Cerebellar nuclear complex (tissue), 1 donor: ENCODE results near the gene SPRR2F.

ENCODE experiments used
- DNase-seq, 2 experiments: peaks; one replicate each; lab custom pipeline; 2025; lab: John Stamatoyannopoulos, UW

SPRR2F gene

GRCh38 chr1:153072806-153073726 is 40.2 kb downstream of the SPRR2F start:
- DNase-seq, result no peak

GRCh38 chr1:153071511-153071910 is 41.8 kb downstream of the SPRR2F start, which contains the start of gene SPRR2B:
Gene SPRR2B (minus strand): TSS chr1:153071611. CDS start chr1:153070839, 772 bp downstream.
- no peak for DNase-seq

- DNase-seq, result no peak
Measured at GRCh38 chr1:153070243-153070642, 43.1 kb downstream of the SPRR2F start.
